Loucy (cell line): ENCODE data around the gene CPEB1.

ENCODE experiments used
- H2AFZ ChIP-seq: fragments of 200-600 bp; sonication (generic); 2 replicates; pipeline ENCODE4 v1.6.0; 2016; ENCODE audit warnings: antibody characterized with exemption, mild to moderate bottlenecking, low read length, moderate library complexity
- H3F3A ChIP-seq: fragments of 200-600 bp; 2 replicates; pipeline ENCODE4 v1.6.0; 2016; ENCODE audit warnings: antibody characterized with exemption, low read depth, mild to moderate bottlenecking
- H3K27me3 ChIP-seq: fragments of 200-600 bp; sonication (generic); 2 replicates; pipeline ENCODE4 v1.6.1; 2014; ENCODE audit warnings: low read length, mild to moderate bottlenecking; ENCODE audit not compliant: insufficient read depth, poor library complexity, severe bottlenecking
- H3K36me3 ChIP-seq: fragments of 200-600 bp; sonication (generic); 2 replicates; pipeline ENCODE4 v1.6.1; 2016; ENCODE audit warnings: low read length; ENCODE audit not compliant: insufficient read depth
- H3K4me1 ChIP-seq: fragments of 200-600 bp; sonication (generic); 2 replicates; pipeline ENCODE4 v1.5.1; 2014; ENCODE audit warnings: low read length, mild to moderate bottlenecking; ENCODE audit not compliant: insufficient read depth, poor library complexity, severe bottlenecking
- H3K4me2 ChIP-seq: fragments of 200-600 bp; sonication (generic); 2 replicates; pipeline ENCODE4 v1.6.0; 2014; ENCODE audit warnings: antibody characterized with exemption, low read length, low read depth, mild to moderate bottlenecking; ENCODE audit not compliant: poor library complexity, severe bottlenecking
- H3K4me3 ChIP-seq: fragments of 200-600 bp; sonication (generic); 2 replicates; pipeline ENCODE4 v1.5.1; 2014; ENCODE audit warnings: low read length, mild to moderate bottlenecking, mixed read lengths; ENCODE audit not compliant: poor library complexity, severe bottlenecking
- H3K79me2 ChIP-seq: fragments of 200-600 bp; sonication (generic); 2 replicates; pipeline ENCODE4 v1.6.1; 2014; ENCODE audit warnings: low read length; ENCODE audit not compliant: insufficient read depth
- H3K9ac ChIP-seq: fragments of 200-600 bp; sonication (generic); 2 replicates; pipeline ENCODE4 v1.6.0; 2014; ENCODE audit warnings: mild to moderate bottlenecking, low read depth, low read length, moderate library complexity; ENCODE audit not compliant: poor library complexity, severe bottlenecking
- H3K9me2 ChIP-seq: fragments of 200-600 bp; sonication (generic); replicated peaks from 2 replicates; pipeline ENCODE4 v1.6.1; 2016; ENCODE audit warnings: low read depth, low read length, mixed read lengths
- H3K9me3 ChIP-seq: fragments of 200-600 bp; sonication (generic); 2 replicates; pipeline ENCODE4 v1.6.1; 2014; ENCODE audit warnings: mild to moderate bottlenecking, antibody characterized with exemption, low read length, low read depth; ENCODE audit not compliant: insufficient read depth
- H4K20me1 ChIP-seq: fragments of 200-600 bp; sonication (generic); 2 replicates; pipeline ENCODE4 v1.6.0; 2014; ENCODE audit warnings: antibody characterized with exemption, low read length, mild to moderate bottlenecking; ENCODE audit not compliant: insufficient read depth, poor library complexity, severe bottlenecking
- EZH2phosphoT487 ChIP-seq: fragments of 200-600 bp; IDR thresholded peaks from 2 replicates; pipeline ENCODE4 v1.6.1; 2018; ENCODE audit warnings: antibody characterized with exemption, mild to moderate bottlenecking, moderate library complexity, borderline replicate concordance
- TF ChIP-seq, protein P1 (sequence below): fragments of 200-600 bp; sonication (generic); conservative IDR thresholded peaks from 2 replicates; pipeline ENCODE4 v1.5.1; 2014; ENCODE audit warnings: mild to moderate bottlenecking, antibody characterized with exemption, low read length

CPEB1 gene

DNA sequence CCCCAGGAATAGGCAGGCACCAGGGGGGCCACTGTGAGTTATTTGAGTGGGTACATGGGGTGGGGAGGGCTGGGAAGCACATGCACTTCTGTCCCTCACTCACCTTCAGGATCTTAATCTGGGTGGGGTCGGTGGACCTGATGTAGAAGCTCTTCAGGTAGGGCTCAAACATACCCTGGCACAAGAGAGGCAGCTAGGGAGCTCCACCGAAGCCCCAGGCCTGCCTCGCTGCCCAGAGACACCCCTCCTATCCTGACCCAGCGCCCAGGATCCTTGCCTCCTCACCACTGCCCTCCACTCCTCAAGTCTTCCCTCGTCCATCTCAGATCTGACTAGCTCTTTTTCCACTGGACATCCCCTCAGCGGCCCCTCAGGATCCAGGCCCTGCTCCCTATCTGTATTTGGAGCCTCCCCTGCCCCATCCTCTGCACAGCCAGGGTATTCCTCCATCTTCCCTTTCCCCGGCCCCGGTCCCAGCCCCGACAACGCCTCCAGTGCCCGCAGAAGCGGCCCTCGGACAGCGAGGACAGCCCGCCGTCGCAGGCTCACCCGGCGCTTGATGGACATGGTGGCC is 32.5 kb upstream of the CPEB1 start:
- Histone ChIP-seq H3K9ac (no peak overlapping the region), H3K4me3 (no peak overlapping the region), H3K79me2 (no peaks in the 10 kb centered on the region), H3K4me2 (no peak overlapping the region), H3K27me3 (no peaks in the 10 kb centered on the region), H3K9me3 (no peaks in the 10 kb centered on the region), H3K36me3 (no peaks in the 10 kb centered on the region), H3K9me2 (no peaks in the 10 kb centered on the region), H3K4me1 (no peaks in the 10 kb centered on the region), H3F3A (no peaks in the 10 kb centered on the region), H2AFZ (no peak overlapping the region), H4K20me1 (no peaks in the 10 kb centered on the region)
- TF ChIP-seq, protein P1, sequence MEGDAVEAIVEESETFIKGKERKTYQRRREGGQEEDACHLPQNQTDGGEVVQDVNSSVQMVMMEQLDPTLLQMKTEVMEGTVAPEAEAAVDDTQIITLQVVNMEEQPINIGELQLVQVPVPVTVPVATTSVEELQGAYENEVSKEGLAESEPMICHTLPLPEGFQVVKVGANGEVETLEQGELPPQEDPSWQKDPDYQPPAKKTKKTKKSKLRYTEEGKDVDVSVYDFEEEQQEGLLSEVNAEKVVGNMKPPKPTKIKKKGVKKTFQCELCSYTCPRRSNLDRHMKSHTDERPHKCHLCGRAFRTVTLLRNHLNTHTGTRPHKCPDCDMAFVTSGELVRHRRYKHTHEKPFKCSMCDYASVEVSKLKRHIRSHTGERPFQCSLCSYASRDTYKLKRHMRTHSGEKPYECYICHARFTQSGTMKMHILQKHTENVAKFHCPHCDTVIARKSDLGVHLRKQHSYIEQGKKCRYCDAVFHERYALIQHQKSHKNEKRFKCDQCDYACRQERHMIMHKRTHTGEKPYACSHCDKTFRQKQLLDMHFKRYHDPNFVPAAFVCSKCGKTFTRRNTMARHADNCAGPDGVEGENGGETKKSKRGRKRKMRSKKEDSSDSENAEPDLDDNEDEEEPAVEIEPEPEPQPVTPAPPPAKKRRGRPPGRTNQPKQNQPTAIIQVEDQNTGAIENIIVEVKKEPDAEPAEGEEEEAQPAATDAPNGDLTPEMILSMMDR: no peak
- TF ChIP-seq EZH2phosphoT487: no peak

DNA sequence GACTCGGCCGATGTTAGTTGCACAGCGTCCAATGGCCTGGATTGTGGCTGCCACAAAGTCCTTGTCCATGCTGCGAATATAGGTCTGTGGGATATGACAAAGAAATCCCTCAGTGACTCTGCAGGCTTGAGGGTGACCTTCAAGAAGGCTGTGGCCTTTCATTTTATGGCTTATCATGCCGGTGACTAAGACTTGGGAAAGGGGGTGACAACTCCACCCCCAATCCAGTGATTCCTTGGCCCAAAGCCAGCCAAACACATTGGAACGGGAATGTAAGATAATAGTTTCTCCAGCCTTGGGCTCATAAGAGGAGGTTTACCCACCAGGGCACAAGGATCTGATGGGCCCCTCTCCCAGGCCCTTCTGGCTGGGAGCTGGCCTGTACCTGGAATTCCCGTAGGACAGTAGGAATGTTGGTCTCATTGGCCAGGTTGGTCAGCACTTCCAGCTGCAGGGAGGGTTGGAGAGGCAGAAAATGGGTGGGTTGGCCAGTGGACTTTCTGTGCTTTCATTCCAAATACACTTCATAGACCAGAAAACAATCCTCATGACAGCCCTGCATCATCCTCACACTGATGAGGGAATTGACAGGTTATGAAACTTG is 30.7 kb upstream of the CPEB1 start:
- TF ChIP-seq EZH2phosphoT487: no peak
- TF ChIP-seq, protein P1: no peak
- H3K4me1 ChIP-seq: no peaks in the 10 kb centered on the region
- no peak overlapping the region for H3K9ac ChIP-seq
- H3K27me3 ChIP-seq: no peaks in the 10 kb centered on the region
- no peaks in the 10 kb centered on the region for H3K36me3 ChIP-seq
- H2AFZ ChIP-seq: no peak overlapping the region
- no peak overlapping the region for H3K4me2 ChIP-seq
- no peak overlapping the region for H3K4me3 ChIP-seq
- H3F3A ChIP-seq: no peaks in the 10 kb centered on the region
- no peaks in the 10 kb centered on the region for H3K9me2 ChIP-seq
- no peaks in the 10 kb centered on the region for H4K20me1 ChIP-seq
- no peaks in the 10 kb centered on the region for H3K9me3 ChIP-seq
- H3K79me2 ChIP-seq: no peaks in the 10 kb centered on the region

DNA sequence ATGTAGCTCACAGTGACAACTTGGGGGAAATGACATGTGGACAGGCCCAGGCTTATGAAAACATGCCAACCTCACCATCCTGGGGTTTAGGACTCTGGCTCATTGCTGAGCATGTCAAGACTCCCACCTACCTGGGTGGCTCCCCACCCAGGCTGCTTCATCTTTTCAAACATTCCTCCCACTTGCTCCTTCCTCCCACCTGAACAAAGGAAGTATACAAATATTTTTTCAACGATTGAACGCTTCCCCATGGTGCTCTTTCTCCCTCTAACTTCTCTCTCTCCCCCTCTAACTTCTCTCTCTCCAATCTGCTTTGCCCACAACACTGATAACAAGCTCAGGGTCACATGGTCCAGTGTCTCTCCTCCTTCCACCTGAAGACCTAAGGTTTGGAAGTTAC is 27.7 kb upstream of the CPEB1 start:
- Histone ChIP-seq H3K9ac (no peak overlapping the region), H3K9me3 (no peaks in the 10 kb centered on the region), H3K36me3 (no peaks in the 10 kb centered on the region), H3K9me2 (no peaks in the 10 kb centered on the region), H3K79me2 (no peaks in the 10 kb centered on the region), H3K4me3 (no peak overlapping the region), H4K20me1 (no peaks in the 10 kb centered on the region), H3K4me1 (no peaks in the 10 kb centered on the region), H3F3A (no peaks in the 10 kb centered on the region), H3K4me2 (no peak overlapping the region), H2AFZ (no peak overlapping the region), H3K27me3 (no peaks in the 10 kb centered on the region)
- no peak for TF ChIP-seq EZH2phosphoT487
- TF ChIP-seq, protein P1: no peak
